ENCODE data around the gene PTX3.

PTX3 gene

DNA sequence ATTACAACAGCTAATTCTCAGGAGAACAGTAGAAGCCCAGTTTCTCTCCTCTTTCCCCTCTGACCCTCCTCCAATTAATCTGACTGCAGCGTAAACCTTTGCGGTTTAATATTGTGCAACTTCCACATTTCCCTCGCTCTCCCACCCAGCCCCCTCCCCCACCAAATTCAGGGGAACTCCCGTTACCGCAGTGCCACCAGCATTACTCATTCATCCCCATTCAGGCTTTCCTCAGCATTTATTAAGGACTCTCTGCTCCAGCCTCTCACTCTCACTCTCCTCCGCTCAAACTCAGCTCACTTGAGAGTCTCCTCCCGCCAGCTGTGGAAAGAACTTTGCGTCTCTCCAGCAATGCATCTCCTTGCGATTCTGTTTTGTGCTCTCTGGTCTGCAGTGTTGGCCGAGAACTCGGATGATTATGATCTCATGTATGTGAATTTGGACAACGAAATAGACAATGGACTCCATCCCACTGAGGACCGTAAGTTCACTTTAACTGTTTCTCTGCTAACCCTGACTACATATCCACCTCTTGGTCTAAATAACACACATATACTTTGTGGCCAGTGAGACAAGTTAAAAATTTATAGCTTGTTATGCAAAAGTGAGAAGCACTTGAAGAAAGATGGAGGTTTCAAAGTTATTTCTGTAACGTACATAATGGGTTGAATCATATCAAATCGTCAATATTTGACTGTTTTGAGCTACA is at the start of gene PTX3:
PTX3 (plus strand) TSS at position 268 of the 709 bp plus-strand sequence; CDS start at position 352, 84 bp downstream.
- DNase-seq (ENCODE audit: low read depth in 2 of 2), result no peak

DNA sequence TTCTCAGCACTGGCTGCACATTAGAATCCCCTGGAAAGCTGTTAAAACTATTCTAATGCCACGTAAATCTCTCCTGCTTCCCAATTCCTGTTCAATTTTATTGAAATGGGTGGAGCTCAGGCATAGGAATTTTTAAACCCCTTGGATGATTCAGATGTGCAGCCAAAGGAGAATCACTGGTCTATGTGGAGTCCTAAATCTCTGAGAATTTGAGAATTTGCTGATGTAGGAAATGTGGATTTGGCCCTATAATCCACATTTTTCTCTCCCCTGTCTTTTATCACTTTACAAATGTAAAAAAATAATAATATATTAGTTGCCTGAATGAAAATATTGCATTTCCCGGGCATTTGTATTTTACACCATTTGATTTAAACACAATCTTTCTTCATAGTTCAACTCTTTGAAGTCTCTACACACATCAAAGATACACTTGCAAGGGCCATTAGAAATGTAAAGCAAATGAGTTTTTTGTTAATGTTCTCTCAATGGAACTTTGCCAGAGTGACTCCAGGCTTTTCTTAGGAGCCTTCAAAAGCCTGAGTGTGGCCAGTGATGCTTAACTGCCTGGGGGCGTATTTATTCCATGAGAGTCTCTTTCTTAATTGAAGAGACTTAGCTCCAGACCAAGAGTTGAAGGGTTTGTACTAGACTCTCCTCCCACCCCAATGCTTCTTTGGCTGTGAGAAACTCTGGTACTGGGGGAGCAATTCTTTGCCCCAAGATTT is 48.8 kb upstream of the PTX3 start:
- no peak for DNase-seq (ENCODE audit: low read depth in 2 of 2)

DNA sequence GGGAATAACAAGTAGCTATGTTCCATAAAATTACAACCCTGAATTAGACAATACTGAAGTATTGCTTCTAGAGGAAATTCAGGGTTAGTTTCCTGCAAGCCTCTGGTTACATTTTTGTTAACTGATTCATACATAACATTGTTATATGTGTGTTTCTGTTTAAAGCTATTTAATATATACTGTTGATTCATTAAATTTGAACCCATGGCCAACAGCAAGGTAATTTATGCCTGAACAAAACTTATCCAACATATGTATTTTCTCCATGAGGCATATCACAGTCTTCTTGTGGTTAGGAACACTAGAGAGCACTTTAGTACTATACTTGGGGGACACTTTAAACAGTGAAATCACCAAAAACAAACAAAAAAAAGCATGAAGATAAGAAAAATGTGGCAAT is 47.7 kb upstream of the PTX3 start:
- no peak for DNase-seq (ENCODE audit: low read depth in 2 of 2)

- DNase-seq (ENCODE audit: low read depth in 2 of 2), result no peak
Observed at GRCh38 chr3:157390713-157391515, 45.7 kb upstream of the PTX3 start.

- no peak for DNase-seq (ENCODE audit: low read depth in 2 of 2)
Observed at GRCh38 chr3:157392104-157392503, 44.5 kb upstream of the PTX3 start.

- DNase-seq (ENCODE audit: low read depth in 2 of 2), result no peak
Observed at GRCh38 chr3:157393113-157393512, 43.5 kb upstream of the PTX3 start.

DNA sequence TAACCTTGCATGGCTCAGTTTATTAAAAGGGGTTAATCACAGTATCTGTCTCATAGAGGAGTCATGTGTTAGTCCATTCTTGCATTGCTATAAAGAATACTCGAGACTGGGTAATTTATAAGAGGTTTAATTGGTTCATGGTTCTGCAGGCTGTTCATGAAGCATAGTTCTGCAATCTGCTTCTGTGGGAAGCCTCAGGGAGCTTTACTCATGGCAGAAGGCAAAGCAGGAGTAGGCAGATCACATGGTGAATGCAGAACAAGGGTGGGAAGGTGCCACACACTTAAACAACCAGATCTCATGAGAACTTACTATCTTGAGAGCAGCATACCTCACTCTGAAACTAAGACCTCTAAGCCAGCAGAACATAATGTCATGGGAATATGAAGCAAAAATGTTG is 42.2 kb upstream of the PTX3 start:
- no peak for DNase-seq (ENCODE audit: low read depth in 2 of 2)

DNA sequence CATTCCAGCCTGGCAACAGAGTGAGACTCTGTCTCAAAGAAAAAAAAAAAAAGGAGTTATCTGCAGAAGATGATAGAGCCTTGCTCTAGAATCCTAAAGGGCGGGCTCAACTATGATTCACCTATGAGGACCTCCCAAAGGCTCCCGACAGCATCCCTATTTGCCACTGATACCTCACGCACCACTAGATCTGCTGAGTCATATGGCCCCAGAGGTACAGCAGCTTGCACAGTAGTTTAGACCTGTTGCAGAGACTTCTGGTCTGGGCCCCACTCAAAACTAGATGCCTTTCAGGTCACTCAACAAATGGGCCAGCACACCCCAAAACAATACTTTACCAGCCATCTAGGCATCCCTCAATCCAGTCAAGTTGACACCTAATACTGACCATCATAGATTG is 38.1 kb upstream of the PTX3 start:
- no peak for DNase-seq (ENCODE audit: low read depth in 2 of 2)

DNA sequence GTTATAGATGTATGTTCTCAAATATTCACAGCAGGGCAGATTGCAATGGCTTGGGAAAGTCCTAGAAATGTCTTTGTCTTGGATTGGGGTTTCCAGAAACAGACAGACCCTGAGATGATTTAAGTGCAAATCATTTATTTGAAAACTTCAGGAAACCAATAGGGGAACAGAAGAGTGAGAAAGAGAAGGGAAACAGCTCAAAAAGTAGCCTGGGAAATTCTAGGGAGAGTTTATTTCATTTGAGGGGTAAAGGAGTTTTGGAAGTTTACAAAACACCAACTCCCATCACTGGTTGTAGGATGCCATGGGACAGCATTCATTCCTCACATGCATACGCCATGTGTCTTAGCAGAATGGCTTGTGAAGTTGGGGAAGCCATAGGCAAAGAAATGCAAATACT is 32.3 kb upstream of the PTX3 start:
- no peak for DNase-seq (ENCODE audit: low read depth in 2 of 2)

GRCh38 chr3:157405457-157405856 is 31.2 kb upstream of the PTX3 start:
- DNase-seq (ENCODE audit: low read depth in 2 of 2), result no peak

- no peak for DNase-seq (ENCODE audit: low read depth in 2 of 2)
Observed at GRCh38 chr3:157406394-157406793, 30.3 kb upstream of the PTX3 start.

GRCh38 chr3:157407769-157408168 is 28.9 kb upstream of the PTX3 start:
- no peak for DNase-seq (ENCODE audit: low read depth in 2 of 2)

GRCh38 chr3:157408499-157409149 is 28.0 kb upstream of the PTX3 start:
- no peak for DNase-seq (ENCODE audit: low read depth in 2 of 2)

DNA sequence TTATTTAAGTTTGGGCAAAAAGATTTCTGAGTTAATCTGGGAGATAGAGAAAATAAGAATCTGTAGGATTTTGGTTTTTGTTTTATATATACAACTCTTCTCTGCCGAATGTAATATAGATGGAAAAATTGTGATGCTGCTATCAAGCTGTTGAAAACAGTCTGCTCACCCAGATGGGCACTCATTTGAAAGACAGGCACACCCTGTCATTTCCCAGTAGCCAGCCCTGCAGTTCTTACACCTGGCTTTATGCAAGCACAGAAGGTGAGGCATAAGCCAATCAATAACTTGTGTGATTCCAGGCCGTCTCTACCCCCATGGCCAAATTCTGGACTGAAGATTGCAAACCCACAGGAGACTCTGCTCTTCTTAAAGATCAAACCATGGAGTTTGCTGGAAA is 27.1 kb upstream of the PTX3 start:
- no peak for DNase-seq (ENCODE audit: low read depth in 2 of 2)

GRCh38 chr3:157410945-157411344 is 25.7 kb upstream of the PTX3 start:
- no peak for DNase-seq (ENCODE audit: low read depth in 2 of 2)

GRCh38 chr3:157412323-157412855 is 24.3 kb upstream of the PTX3 start:
- DNase-seq (ENCODE audit: low read depth in 2 of 2), result no peak

DNA sequence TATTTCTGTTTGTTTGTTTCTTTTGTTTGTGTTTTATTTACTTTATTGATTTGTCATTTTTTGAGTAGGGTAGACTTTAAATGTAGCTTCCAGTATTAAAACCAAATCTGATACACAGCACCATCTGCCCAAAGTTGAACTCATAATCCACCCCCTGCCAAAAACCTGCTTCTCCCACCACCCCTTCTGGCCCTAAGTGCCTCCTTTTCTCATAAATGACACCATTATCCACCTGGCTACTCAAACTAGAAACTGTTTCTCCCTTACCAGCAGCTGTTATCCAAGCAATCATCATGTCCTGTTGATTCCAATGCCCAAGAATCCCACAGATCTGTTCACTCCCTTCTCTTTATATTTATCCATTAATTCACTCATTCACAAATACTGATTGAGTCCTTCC is 21.8 kb upstream of the PTX3 start:
- no peak for DNase-seq (ENCODE audit: low read depth in 2 of 2)

- DNase-seq (ENCODE audit: low read depth in 2 of 2), result no peak
Observed at GRCh38 chr3:157416347-157417087, 20.1 kb upstream of the PTX3 start.

DNA sequence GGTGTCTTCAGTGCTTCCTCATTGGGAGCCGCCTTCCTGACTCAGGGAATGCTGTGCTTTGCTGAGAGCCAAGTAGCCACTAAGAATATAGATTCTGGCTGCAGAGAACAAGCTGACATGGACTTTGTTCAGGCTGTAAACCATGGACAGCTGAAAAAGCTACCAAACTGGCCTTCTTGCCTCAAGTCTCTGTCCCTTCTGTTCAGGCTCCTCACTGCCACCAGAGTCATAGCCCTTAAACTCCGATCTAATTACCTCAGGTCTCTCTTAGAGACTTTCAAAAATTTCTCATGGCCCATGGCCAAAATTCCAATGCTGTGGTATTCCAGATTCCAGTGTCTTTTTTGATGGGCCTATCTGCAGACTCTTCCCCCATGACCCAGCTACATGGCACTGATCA is 19.4 kb upstream of the PTX3 start:
- DNase-seq (ENCODE audit: low read depth in 2 of 2), result no peak

GRCh38 chr3:157418104-157418503 is 18.5 kb upstream of the PTX3 start:
- no peak for DNase-seq (ENCODE audit: low read depth in 2 of 2)

- no peak for DNase-seq (ENCODE audit: low read depth in 2 of 2)
Observed at GRCh38 chr3:157420606-157421130, 16.0 kb upstream of the PTX3 start.
